GM06990 (cell line): ENCODE measurements around the gene ADAMTSL1.

Experiments used
- DNase-seq: peaks from one replicate; pipeline ENCODE4 v3.0.0-alpha.2; 2011; ENCODE audit not compliant: insufficient read length; ENCODE audit errors: extremely low read depth
- H3K27me3 ChIP-seq: replicated peaks from 2 replicates; pipeline ENCODE4 v1.6.0; 2011; ENCODE audit warnings: low read length; ENCODE audit not compliant: control insufficient read depth, insufficient read depth
- H3K36me3 ChIP-seq: 2 replicates; pipeline ENCODE4 v1.5.1; 2011; ENCODE audit warnings: low read length; ENCODE audit not compliant: control insufficient read depth, insufficient read depth
- H3K4me3 ChIP-seq: replicated peaks from 2 replicates; pipeline ENCODE4 v1.5.1; 2011; ENCODE audit warnings: low read depth, mild to moderate bottlenecking, control low read depth, low read length
- TF ChIP-seq, protein P1 (sequence below): IDR thresholded peaks from 2 replicates; pipeline ENCODE4 v1.5.1; 2011; ENCODE audit warnings: low read length, control low read depth, mild to moderate bottlenecking, inconsistent platforms; ENCODE audit not compliant: insufficient read depth, poor library complexity, severe bottlenecking

The ADAMTSL1 gene

DNA sequence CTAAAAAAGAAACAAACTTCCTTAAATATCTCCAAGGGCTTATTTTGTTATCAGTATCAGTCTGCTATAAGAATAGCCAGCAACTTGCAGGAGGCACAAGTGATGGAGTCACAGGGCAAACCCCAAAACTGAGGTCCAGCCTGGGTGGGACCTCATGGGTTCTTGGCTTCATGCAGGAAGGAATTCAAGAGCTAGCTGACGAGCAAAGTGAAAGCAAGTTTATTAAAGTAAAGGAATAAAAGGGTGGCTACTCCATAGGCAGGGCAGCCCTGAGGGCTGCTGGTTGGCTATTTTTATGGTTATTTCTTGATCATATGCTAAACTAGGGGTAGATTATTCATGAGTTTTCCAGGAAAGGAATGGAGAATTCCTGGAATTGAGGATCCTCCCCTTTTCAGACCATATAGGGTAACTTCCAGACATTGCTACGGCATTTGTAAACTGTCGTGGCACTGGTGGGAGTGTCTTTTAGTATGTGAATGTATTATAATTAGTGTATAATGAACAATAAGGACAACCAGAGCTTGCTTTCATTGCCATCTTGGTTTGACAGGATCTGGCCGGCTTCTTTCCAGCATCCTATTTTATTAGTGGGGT is 231.9 kb downstream of the ADAMTSL1 start:
- TF ChIP-seq, protein P1, sequence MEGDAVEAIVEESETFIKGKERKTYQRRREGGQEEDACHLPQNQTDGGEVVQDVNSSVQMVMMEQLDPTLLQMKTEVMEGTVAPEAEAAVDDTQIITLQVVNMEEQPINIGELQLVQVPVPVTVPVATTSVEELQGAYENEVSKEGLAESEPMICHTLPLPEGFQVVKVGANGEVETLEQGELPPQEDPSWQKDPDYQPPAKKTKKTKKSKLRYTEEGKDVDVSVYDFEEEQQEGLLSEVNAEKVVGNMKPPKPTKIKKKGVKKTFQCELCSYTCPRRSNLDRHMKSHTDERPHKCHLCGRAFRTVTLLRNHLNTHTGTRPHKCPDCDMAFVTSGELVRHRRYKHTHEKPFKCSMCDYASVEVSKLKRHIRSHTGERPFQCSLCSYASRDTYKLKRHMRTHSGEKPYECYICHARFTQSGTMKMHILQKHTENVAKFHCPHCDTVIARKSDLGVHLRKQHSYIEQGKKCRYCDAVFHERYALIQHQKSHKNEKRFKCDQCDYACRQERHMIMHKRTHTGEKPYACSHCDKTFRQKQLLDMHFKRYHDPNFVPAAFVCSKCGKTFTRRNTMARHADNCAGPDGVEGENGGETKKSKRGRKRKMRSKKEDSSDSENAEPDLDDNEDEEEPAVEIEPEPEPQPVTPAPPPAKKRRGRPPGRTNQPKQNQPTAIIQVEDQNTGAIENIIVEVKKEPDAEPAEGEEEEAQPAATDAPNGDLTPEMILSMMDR: no peak
- H3K36me3 ChIP-seq: no peaks in the 10 kb centered on the region
- H3K4me3 ChIP-seq: no peak overlapping the region
- no peak for DNase-seq
- H3K27me3 ChIP-seq: no peaks in the 10 kb centered on the region

DNA sequence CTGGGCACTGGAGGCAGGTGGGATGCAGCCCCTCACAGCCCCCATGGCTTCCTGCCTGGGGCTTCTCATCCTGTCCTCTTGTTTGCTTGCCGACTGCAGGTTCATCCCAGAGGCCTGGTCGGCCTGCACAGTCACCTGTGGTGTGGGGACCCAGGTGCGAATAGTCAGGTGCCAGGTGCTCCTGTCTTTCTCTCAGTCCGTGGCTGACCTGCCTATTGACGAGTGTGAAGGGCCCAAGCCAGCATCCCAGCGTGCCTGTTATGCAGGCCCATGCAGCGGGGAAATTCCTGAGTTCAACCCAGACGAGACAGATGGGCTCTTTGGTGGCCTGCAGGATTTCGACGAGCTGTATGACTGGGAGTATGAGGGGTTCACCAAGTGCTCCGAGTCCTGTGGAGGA is 232.7 kb downstream of the ADAMTSL1 start:
- TF ChIP-seq, protein P1: no peak
- Histone ChIP-seq H3K27me3 (no peaks in the 10 kb centered on the region), H3K36me3 (no peaks in the 10 kb centered on the region), H3K4me3 (no peak overlapping the region)
- DNase-seq: no peak

DNA sequence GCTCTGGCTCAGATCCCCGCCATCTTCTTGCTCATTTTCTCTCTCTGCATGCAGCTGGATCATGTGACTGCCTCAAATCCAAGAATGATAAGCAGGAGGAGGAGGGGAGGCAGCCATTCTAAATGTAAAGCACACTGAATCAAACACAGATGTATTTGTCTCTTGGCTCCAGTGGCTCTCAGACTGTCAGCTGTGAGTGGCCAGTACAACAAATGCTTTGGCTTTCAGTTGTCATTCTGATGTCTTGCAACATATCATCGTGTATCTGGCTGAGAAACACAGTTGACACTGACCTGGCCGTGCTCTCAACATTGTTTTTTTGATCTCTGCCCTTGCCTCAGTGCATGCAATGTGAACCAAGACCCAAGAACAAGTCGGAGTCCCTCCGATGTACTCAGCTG is 233.1 kb downstream of the ADAMTSL1 start:
- no peaks in the 10 kb centered on the region for H3K27me3 ChIP-seq
- TF ChIP-seq, protein P1: no peak

DNA sequence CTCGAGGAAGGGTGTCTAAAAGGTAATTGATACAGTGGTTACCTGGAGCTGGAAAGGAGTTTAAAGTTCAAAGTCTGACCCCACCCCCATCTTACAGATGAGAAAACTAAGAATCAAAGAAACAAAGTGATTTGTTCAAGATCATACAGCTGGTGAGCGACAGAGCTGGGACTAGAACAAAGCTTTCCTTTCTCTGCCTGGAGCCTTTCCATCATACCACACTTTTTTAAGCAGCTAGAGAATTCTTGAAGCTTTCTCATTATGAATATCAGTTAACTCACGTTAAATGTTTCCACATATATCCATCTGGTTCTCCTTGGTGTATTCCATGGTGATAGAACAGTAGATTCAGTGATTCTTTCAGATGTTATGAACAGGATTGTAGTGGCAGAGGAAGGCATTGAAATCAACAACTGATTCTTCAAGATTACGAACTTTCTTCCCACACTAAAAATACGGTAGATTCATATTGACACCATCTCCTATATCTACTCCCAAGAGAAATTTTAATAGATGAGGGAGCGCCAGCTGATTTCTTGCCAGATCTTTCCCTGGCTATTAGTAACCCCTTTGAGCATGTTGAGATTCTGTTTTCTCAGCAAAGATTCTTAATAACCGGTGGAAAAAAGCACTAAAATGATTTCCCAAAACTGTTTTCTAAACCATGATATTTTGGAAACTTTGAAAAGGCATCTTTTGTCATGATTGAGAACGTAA is 233.7 kb downstream of the ADAMTSL1 start:
- Histone ChIP-seq H3K36me3 (no peaks in the 10 kb centered on the region), H3K4me3 (no peak overlapping the region)
- DNase-seq: no peak

More for the DNA sequence above, 233.1 kb downstream of the ADAMTSL1 start:
- DNase-seq: no peak
- H3K36me3 ChIP-seq: no peaks in the 10 kb centered on the region
- no peak overlapping the region for H3K4me3 ChIP-seq

DNA sequence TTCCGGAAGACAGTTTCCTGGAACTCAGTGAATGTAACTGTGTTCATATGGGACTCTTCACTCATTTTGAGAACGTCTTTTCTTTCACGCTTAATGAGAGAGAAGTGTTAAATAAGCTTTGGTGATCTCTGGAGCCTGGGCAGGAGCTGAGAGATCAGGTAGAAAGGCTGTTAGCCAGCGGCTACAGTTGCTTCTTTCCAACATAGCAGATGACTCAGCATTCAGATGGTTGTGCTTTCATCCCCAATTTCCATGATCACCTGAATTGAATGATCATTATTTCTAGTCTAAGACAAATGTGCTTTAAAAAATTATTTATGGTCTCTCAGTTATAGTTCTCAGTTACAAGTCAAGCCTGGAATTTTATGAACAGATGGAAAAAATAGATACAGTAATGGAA is 234.5 kb downstream of the ADAMTSL1 start:
- Histone ChIP-seq H3K4me3 (no peak overlapping the region), H3K36me3 (no peaks in the 10 kb centered on the region), H3K27me3 (no peaks in the 10 kb centered on the region)
- no peak for DNase-seq
- TF ChIP-seq, protein P1: no peak

More for the DNA sequence above, 233.7 kb downstream of the ADAMTSL1 start:
- TF ChIP-seq, protein P1: no peak
- no peaks in the 10 kb centered on the region for H3K27me3 ChIP-seq

DNA sequence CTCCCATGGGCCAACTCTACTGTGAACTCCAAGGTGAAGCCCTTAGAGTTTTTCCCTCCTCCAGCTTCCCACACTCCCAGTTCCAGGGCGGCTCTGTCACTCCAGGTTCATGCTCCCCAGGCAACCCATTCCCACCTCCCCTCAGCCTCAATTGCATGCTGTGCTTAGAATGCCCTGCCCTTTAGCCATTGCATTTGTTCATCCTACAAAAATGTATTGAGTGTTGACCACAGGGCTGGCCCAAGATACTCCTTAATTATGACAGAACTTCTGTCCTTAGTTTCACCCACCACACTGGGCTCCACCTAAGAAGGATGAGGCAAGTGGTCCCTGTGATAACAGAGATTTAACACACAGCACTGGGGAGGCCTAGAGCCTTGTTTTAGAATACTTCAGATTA is 236.1 kb downstream of the ADAMTSL1 start:
- no peak for DNase-seq
- Histone ChIP-seq H3K27me3 (no peaks in the 10 kb centered on the region), H3K4me3 (no peak overlapping the region), H3K36me3 (no peaks in the 10 kb centered on the region)
- TF ChIP-seq, protein P1: no peak
